GM12873 (cell line): ENCODE data around the gene ARID1B.

Experiments used
- TF ChIP-seq, protein P1 (sequence below): IDR thresholded peaks from 2 replicates; pipeline ENCODE4 v1.5.1; 2012; ENCODE audit warnings: low read depth, mild to moderate bottlenecking, moderate library complexity, low read length, control low read depth; ENCODE audit not compliant: insufficient read depth; ENCODE audit errors: missing control alignments

Gene ARID1B

DNA sequence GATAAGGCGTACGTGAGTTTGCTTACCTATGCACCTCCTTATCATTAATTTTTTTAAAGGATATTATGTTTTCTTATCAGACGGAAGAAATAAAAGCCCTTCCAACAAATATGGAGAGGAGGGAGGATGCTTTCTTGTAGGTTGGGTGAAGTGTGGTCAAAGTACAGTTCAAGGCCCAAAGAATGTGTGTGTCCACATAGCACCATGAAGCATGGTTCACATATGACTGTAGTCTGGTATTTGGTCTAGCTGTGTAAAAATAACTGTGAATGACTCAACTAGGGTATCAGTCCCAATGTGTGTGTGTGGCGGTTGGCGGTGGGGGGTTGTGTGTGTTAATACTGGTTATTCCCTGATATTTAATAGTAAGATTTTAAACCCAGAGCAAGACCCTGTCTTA lies 333.4 kb downstream of the ARID1B start:
- TF ChIP-seq, protein P1, sequence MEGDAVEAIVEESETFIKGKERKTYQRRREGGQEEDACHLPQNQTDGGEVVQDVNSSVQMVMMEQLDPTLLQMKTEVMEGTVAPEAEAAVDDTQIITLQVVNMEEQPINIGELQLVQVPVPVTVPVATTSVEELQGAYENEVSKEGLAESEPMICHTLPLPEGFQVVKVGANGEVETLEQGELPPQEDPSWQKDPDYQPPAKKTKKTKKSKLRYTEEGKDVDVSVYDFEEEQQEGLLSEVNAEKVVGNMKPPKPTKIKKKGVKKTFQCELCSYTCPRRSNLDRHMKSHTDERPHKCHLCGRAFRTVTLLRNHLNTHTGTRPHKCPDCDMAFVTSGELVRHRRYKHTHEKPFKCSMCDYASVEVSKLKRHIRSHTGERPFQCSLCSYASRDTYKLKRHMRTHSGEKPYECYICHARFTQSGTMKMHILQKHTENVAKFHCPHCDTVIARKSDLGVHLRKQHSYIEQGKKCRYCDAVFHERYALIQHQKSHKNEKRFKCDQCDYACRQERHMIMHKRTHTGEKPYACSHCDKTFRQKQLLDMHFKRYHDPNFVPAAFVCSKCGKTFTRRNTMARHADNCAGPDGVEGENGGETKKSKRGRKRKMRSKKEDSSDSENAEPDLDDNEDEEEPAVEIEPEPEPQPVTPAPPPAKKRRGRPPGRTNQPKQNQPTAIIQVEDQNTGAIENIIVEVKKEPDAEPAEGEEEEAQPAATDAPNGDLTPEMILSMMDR = no peak

DNA sequence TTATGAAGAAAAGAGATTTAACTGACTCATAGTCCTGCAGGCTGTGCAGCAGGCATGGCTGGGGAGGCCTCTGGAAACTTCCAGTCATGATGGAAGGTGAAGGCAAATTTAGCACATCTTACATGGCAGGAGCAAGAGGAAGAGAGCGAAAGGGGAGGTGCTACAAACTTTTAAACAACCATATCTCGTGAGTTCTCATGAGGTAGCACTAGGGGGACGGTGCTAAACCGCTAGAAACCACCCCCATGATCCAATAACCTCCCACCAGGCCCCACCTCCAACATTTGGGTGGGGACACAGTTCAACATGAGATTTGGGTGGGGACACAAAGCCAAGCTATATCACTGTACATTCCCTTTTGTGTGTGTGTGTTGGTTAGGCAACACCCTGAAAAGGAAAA lies 336.2 kb downstream of the ARID1B start:
- TF ChIP-seq, protein P1 = no peak

DNA sequence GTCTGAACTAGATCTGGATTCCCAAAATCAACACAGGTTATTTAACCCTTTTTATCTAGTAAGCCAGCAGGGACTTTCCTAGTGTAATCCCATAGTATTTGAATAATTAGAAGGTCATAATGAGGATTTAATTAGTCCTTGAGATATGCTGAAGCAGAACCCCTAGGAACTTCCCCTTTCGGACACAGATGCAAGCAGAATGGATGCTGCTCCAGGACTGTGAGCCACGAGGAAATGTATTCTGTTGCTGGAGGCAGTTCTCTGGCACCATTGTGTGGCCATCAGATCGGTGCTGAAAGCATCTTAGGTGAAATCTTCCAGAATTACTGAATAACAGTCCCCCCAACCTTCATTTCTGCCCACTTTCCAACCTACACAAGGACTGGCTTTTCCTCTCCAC lies 339.2 kb downstream of the ARID1B start:
- TF ChIP-seq, protein P1 = no peak

DNA sequence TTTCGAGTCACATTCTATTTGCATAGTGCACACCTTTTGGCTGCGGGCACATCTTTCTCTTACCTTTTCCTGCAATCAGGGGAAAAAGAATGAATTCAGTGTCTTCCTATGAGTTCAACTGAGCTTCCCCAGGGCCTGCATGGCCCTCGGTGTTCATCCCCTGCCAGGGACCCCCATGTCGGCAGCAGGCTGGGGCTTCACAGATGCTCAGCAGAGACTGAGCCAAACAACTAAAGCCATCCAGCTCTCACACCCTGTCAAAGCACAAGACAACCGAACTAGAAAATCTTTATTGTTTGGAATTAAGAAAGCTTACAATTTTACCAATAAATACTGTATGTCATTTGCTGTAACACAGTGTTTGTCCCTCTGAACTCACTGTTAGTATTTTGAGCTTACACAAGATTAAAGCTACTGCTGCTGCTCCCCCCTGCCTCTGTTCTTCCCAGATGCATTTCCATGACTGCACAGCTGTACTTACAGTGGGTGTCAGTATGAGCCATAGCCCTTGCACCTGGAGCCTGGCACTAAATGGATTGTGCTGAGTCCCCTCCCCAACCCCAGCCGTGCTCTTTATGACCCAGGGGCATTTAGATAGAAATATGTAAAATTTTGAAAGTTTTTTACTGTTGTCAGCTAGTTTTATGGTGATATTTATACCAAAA lies 340.4 kb downstream of the ARID1B start:
- TF ChIP-seq, protein P1 = no peak

DNA sequence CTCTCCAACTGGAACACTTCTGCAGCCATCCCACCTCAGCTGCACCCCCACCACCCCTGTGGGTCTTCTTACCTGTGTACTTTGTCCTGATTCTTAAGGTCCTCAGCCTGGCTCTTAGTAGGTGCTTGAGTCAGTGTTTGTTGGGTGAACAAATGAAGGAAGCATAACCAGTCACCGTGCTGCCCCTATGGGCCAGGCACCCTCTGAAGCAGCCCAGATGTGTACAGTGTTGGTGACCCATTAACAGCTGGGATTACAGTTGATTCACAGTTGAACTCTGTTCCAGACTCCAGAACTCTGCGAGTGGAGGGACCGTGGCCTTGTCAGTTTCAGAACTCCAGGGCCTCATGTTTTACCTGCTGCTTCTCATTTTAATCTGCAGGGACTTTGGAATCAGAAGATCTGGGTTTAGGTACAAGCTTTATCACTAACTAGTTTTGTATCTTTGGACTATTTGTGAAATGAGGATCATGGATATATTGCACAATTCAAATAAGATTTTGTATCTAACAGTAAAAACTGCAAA lies 342.4 kb downstream of the ARID1B start:
- TF ChIP-seq, protein P1 = no peak

DNA sequence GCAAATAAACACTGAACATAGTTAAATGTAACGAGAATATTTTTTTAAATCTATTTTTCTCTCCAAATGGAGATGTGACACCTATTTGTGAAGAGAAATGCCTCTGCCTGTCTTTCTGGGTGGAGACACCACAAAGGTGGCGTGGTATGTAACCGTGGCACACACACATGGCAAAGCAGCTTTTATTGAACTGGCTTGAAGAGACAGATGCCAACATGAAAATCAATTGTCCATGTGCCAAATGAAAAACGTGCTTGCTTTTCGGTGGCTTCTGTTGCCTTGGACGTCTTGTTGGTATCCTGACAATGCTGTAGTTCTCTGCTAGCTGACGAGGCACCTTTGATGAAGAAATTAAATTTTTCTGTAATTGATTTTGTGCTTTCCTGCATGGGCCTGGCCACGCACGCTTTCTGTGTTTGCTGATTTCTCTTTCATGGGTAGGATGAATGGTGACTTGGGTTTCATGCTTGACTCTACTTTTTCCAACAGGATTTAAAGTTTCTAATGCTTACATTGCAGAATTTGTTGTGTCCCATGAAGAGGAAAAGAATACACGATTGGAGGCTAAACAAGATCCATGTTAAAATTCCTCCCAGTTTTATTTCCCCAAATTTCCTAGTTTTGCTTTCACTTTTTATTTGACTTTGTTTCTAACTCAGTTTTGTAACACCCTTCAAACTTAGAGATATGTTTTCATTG lies 343.5 kb downstream of the ARID1B start:
- TF ChIP-seq, protein P1 = no peak

DNA sequence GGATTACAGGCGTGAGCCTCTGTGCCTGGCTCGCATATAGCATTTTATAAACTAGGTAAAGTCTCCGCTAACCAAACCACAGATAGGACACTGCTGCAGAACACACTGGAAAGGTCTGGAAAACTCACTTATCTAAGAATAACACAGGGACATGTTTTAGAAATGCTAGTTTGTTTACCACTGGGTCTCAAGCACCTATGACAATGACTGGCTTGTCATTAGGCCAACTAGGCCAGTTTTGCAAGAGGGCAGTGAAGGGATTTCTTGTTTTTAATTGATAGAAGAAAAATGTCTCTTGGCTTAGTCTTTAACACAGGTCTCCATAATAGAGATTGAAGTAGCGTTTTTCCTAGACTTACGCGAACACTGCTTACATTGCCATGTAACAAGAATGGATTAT lies 344.7 kb downstream of the ARID1B start:
- TF ChIP-seq, protein P1 = no peak
